Esophagus muscularis mucosa (tissue), 4 donors: ENCODE results near the gene ZNF160. TPM values are rescaled to one million over a fixed set of nuclear protein-coding genes. Genes with fewer than 3 reads are reported as not detected.
"Not testable (repeated sequence)": the region's sequence is repeated elsewhere in the genome, so short reads cannot be mapped to it uniquely, and the experiment has no call there.

ENCODE experiments used
- DNase-seq: peaks from one replicate; pipeline ENCODE4 v3.0.0-alpha.2; 2017; ENCODE audit errors: extremely low spot score
- H3K27ac ChIP-seq, 4 donors: fragments of 200-600 bp; sonication (generic); replicated peaks in 1 of 4; 1 replicate in 3 of 4; 2 replicates in 1 of 4; pipeline ENCODE4 v1.5.1; 2016 to 2019; ENCODE audit warnings: mild to moderate bottlenecking in 1 of 4
- H3K27me3 ChIP-seq, 4 donors: fragments of 200-600 bp; sonication (generic); one replicate each; pipeline versions ENCODE4 v1.5.1 to v1.6.0; 2016 to 2019
- H3K36me3 ChIP-seq, 4 donors: fragments of 200-600 bp; sonication (generic); one replicate each; pipeline ENCODE4 v1.5.1; 2016 to 2019
- H3K4me1 ChIP-seq, 4 donors: fragments of 200-600 bp; sonication (generic); one replicate each; pipeline ENCODE4 v1.5.1; 2016 to 2019
- H3K4me3 ChIP-seq, 4 donors: fragments of 200-600 bp; sonication (generic); 1 replicate in 2 of 4; 2 replicates in 2 of 4; pipeline ENCODE4 v1.5.1; 2016 to 2019; ENCODE audit warnings: mild to moderate bottlenecking in 4 of 4, moderate library complexity in 1 of 4
- H3K9me3 ChIP-seq, 4 donors: fragments of 200-600 bp; sonication (generic); 1 replicate in 3 of 4; 2 replicates in 1 of 4; pipeline ENCODE4 v1.5.1; 2016 to 2019
- CTCF ChIP-seq, 3 experiments: fragments of 200-600 bp in 2 of 3; fragments of 450-650 bp in 1 of 3; sonication (generic) in 2 of 3; IDR thresholded peaks; one replicate each; pipeline ENCODE4 v1.5.1; 2017 to 2019; ENCODE audit warnings: antibody characterized with exemption in 3 of 3, mild to moderate bottlenecking in 2 of 3, moderate library complexity in 1 of 3
- EP300 ChIP-seq: sonication (generic); formaldehyde crosslinking; IDR thresholded peaks from one replicate; pipeline ENCODE4 v1.6.1; 2017; ENCODE audit warnings: antibody characterized with exemption
- POLR2A ChIP-seq: fragments of 450-650 bp; IDR thresholded peaks from one replicate; pipeline ENCODE4 v1.6.1; 2017; ENCODE audit warnings: antibody characterized with exemption, moderate library complexity, mild to moderate bottlenecking, low read depth
- POLR2AphosphoS5 ChIP-seq, 2 donors: sonication (generic); formaldehyde crosslinking; IDR thresholded peaks; one replicate each; pipeline ENCODE4 v1.6.1; 2017; ENCODE audit warnings: antibody characterized with exemption in 2 of 2
- WGBS: methylation state at CpG from one replicate; pipeline ENCODE4 v1.1.5; 2018; 5-methylcytosine and 5-hydroxymethylcytosine counted together
- intact Hi-C: fragments of 100-400 bp; cut with DNase I; formaldehyde crosslinking; loops from one replicate; pipeline ENCODE4 v1.15.1; 2023
- total RNA-seq, 4 donors: library from RNA; depleted of rRNA; stranded (reverse); fragments of >200 nt; gene quantifications; one replicate each; pipeline versions ENCODE4 v1.1.0 to v1.2.1, GENCODE V29; 2016

The ZNF160 gene
- total RNA-seq, 4 donors from 2014 or later = 25.3 to 40.3 (median 27.1) TPM

DNA sequence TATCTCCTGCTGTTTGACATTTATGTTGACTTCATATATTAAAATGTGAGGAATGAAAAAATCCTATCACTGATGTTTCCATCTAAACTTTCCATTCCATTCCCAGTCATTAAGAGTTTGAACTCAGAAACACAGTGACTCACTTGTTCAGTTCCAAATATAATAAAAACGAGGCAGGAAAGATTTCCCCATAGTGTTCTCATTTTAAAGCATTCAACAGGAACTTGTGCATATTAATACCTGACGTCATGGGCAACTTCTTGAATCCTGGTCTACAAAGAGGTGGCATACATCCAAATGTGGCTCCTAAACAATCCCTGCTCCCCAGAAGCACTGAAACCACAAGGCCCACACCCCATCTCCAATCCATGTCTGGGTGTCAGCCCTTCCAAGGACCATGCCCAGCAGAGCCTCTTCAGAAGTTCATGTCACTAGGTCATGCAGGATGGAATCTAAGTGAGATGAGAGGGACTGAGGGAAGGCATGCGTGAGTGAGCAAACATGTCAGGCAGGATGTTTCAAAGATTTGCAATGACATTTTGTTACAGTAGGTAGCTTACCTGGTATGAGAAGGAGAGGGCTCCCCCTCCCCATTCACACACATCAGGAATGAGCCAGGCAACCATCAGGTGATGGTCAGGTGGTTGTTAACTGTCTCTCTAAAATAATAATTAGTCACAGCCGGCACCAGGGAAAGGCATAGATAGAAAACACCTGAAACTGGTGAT, 68.1 kb downstream of the ZNF160 start:
- Histone ChIP-seq H3K36me3 (no peaks in the 10 kb centered on the region), H3K4me1 (no peaks in the 10 kb centered on the region), H3K27ac (no peak overlapping the region), H3K9me3 (peaks cover 0 to 32% (median 20%) of the 10 kb centered on the region in 4 donors), H3K27me3 (peaks cover 0 to 42% (median 12%) of the 10 kb centered on the region in 4 donors), H3K4me3 (no peak overlapping the region)
- DNase-seq = no peak
- WGBS = 81% methylated on average over 4 of the region's 4 CpGs
- TF ChIP-seq CTCF (IDR thresholded peaks at IDR 0.05) (no peak), POLR2A (no peak), POLR2AphosphoS5 (IDR thresholded peaks at IDR 0.05) (no peak), EP300 (no peak)
- intact Hi-C loops = no loop called here

DNA sequence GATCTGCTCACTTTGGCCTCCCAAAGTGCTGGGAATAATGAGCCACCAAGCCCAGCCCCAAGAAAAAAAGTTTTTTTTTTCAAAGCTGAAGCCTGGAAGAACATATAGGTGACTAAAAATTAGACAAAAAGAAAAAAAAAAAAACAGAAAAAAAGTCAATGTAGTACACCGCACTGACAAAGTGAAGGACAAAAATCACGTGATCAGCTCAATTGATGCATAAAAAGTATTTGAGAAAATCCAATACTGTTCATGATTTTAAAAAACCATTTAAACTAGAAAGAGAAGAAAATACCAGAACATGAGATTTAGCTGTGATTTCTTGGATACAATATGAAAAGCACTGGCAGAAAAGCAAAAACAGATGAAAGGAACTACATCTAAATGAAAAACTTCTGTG, 69.2 kb downstream of the ZNF160 start:
- Histone ChIP-seq H3K4me1 (no peaks in the 10 kb centered on the region), H3K36me3 (no peaks in the 10 kb centered on the region), H3K27ac (no peak overlapping the region), H3K4me3 (no peak overlapping the region), H3K27me3 (peaks cover 0 to 35% (median 12%) of the 10 kb centered on the region in 4 donors), H3K9me3 (peaks cover 0 to 30% (median 20%) of the 10 kb centered on the region in 4 donors)
- WGBS = 92% methylated on average over 2 of the region's 2 CpGs
- intact Hi-C loops = no loop called here
- TF ChIP-seq POLR2A (no peak), CTCF (IDR thresholded peaks at IDR 0.05) (no peak), EP300 (no peak), POLR2AphosphoS5 (IDR thresholded peaks at IDR 0.05) (no peak)
- no peak for DNase-seq

GRCh38 chr19:53028306-53028705, 74.9 kb downstream of the ZNF160 start:
- H3K27ac ChIP-seq, DNase-seq, H3K9me3 ChIP-seq, H3K4me1 ChIP-seq, H3K4me3 ChIP-seq, H3K36me3 ChIP-seq, intact Hi-C loops: not testable (repeated sequence)
- peaks cover 0 to 24% (median 0%) of the 10 kb centered on the region in 4 donors for H3K27me3 ChIP-seq
- WGBS = 45% methylated on average over 7 of the region's 7 CpGs

- TF ChIP-seq POLR2AphosphoS5 (IDR thresholded peaks at IDR 0.05) = no peak
- TF ChIP-seq CTCF (IDR thresholded peaks at IDR 0.05) = no peak
- no peak for TF ChIP-seq EP300
- no peak for TF ChIP-seq POLR2A
- Histone ChIP-seq H3K4me3 (no peak overlapping the region), H3K36me3 (no peaks in the 10 kb centered on the region), H3K27me3 (no peaks in the 10 kb centered on the region), H3K9me3 (peaks cover 0 to 31% (median 10%) of the 10 kb centered on the region in 4 donors), H3K27ac (no peak overlapping the region), H3K4me1 (no peaks in the 10 kb centered on the region)
- DNase-seq = no peak
- intact Hi-C loops = no loop called here
- 0% methylated on average over 1 of the region's 1 CpG for WGBS
These were observed 83.5 kb downstream of the ZNF160 start for GRCh38 chr19:53019684-53020083.

Other genes starting within 250 kb of the ZNF160 start
- gene ZNF468, start 245.8 kb downstream of the ZNF160 start, total RNA-seq = 10 to 100 TPM in 2 of 4 donors, 1 to 10 TPM in 2; 7.5 to 13.3 (median 11.0) TPM
- 10 to 100 TPM in 2 of 4 donors, 1 to 10 TPM in 2; 4.2 to 11.6 (median 10.2) TPM for gene ZNF320, start 205.8 kb downstream of the ZNF160 start, total RNA-seq
- 1 to 10 TPM; 2.5 to 3.7 (median 3.1) TPM for gene ZNF888, start 180.0 kb downstream of the ZNF160 start, total RNA-seq
- gene ZNF816, start 140.5 kb downstream of the ZNF160 start, total RNA-seq = 10 to 100 TPM in 1 of 4 donors, 1 to 10 TPM in 3; 4.0 to 12.9 (median 6.0) TPM
- not detected for gene ERVV-1, start 89.5 kb downstream of the ZNF160 start, total RNA-seq
- gene ERVV-2, start 58.7 kb downstream of the ZNF160 start, total RNA-seq = not detected
- gene ZNF415, start 29.5 kb upstream of the ZNF160 start, total RNA-seq = 10 to 100 TPM in 3 of 4 donors, 1 to 10 TPM in 1; 9.1 to 18.1 (median 13.4) TPM
- gene ZNF347, start 55.6 kb upstream of the ZNF160 start, total RNA-seq = 10 to 100 TPM in 1 of 4 donors, 1 to 10 TPM in 3; 7.1 to 11.3 (median 8.5) TPM
- gene ZNF665, start 89.9 kb upstream of the ZNF160 start, total RNA-seq = 1 to 10 TPM; 2.9 to 3.8 (median 3.3) TPM
- 10 to 100 TPM; 15.6 to 22.0 (median 17.1) TPM for gene ZNF677, start 151.5 kb upstream of the ZNF160 start, total RNA-seq
- gene VN1R2, start 154.9 kb upstream of the ZNF160 start, total RNA-seq = not detected
- not detected for gene VN1R4, start 164.3 kb upstream of the ZNF160 start, total RNA-seq
- 1 to 10 TPM; 4.4 to 6.2 (median 5.9) TPM for gene ZNF845, start 230.3 kb upstream of the ZNF160 start, total RNA-seq